ENCODE measurements around the gene SP3.

Gene SP3

DNA sequence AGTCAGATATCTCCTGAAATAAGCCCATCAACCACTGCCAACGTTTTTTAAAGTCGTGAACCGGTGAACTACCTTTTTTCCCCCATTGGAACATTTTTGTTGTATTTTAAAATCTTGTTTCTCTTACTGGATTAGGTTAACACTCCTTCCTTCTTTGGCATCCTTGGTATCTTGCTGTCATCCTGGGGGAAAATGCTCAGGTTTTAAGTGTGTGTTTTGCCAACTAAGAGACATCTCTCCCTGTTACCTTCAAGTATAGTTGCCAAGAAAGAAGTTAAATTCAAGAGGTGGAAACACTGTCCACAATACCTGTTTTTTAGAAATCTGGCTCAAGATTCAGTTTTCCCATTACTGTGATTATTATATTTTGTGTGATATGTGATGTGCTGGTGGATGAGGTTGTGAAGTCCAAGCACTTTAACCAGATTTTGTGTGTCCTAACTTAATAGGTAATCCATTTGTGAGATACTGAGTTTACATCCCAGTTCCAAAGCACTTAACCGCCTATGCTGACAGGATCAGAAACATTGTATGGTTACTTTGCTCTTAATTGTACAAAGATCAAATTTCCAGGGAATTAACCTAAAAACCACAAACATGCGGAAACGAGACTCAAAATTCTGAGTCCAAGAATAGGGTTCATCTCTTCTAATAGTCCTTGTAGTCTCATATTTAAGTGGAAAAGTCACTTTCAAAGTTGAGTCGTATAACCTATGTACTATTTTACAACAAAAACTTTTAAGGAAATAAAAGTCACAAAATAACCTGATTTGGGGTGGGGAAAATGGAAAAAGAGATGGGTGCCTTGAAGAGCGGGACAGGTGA lies 1.3 kb upstream of the SP3 start:
- no peak for DNase-seq (ENCODE audit: low read depth, low spot score)
- no peaks in the 10 kb centered on the region for H3K4me1 ChIP-seq (ENCODE audit: insufficient read depth, insufficient read length)
- no peak for TF ChIP-seq YY1 (IDR thresholded peaks at IDR 0.05; ENCODE audit: insufficient read depth, insufficient read length)
- H3K9me3 ChIP-seq (ENCODE audit: insufficient read depth, low read length), result no peaks in the 10 kb centered on the region
- no peaks in the 10 kb centered on the region for H3K27me3 ChIP-seq (ENCODE audit: insufficient read depth, insufficient read length)
- H3K4me3 ChIP-seq (ENCODE audit: insufficient read length, low read depth), result peak overlapping the region; percentile 96
- peaks cover 6% of the 10 kb centered on the region for H3K36me3 ChIP-seq (ENCODE audit: insufficient read depth, insufficient read length, low read length)
- H3K9ac ChIP-seq (ENCODE audit: insufficient read length, low read depth), result peak overlapping the region; percentile 100

DNA sequence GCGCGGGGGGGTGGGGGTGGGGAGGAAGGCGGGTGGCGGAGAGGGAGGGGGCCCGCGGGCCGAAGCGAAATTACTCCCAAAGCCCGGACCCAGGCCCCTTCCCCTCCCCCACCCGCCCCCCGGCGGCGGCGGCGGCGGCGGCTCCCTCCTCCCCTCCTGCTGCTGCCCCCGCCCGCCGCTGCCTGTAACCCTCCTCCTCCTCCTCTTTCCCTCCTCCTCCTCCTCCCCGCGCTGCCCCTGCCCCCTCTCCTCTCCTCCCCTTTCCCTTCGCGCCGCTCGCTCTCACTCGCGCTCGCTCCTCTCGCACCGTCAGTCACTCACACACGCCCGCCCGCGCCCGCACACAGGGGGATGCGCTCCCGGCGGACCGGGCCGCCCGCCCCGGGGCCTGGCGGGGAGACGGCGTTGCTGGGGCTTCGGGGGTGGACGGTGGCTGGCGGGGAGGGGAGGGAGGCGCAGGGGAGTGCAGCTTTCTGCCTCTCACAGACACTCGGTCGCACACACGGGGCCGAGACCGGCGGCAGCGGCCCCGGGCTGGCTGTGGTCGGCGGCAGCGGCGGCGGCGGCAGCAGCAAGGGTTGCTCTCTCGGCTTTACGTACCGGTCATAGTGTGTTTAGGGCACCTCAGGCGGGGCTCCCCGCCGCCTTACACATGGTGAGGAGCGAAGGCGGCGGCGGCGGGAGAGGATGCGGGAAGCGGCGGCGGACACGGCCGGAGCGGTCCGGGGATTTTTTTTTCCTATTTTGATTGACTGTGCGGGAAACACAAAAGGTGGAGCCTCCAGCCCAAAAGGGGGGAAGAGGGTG lies 405 bp downstream of the SP3 start:
- no peaks in the 10 kb centered on the region for H3K27me3 ChIP-seq (ENCODE audit: insufficient read depth, insufficient read length)
- peak overlapping the region; percentile 96 for H3K4me3 ChIP-seq (ENCODE audit: insufficient read length, low read depth)
- H3K4me1 ChIP-seq (ENCODE audit: insufficient read depth, insufficient read length), result no peaks in the 10 kb centered on the region
- peak; percentile 55 for DNase-seq (ENCODE audit: low read depth, low spot score)
- peak overlapping the region; percentile 100 for H3K9ac ChIP-seq (ENCODE audit: insufficient read length, low read depth)
- peaks cover 9% of the 10 kb centered on the region for H3K36me3 ChIP-seq (ENCODE audit: insufficient read depth, insufficient read length, low read length)
- TF ChIP-seq ZNF274 (IDR thresholded peaks at IDR 0.05; ENCODE audit: low read depth, low read length) (no peak), SUZ12 (IDR thresholded peaks at IDR 0.05; ENCODE audit: extremely low read depth, insufficient read depth, insufficient read length) (no peak), YY1 (IDR thresholded peaks at IDR 0.05; ENCODE audit: insufficient read depth, insufficient read length) (no peak)
- H3K9me3 ChIP-seq (ENCODE audit: insufficient read depth, low read length), result no peaks in the 10 kb centered on the region

DNA sequence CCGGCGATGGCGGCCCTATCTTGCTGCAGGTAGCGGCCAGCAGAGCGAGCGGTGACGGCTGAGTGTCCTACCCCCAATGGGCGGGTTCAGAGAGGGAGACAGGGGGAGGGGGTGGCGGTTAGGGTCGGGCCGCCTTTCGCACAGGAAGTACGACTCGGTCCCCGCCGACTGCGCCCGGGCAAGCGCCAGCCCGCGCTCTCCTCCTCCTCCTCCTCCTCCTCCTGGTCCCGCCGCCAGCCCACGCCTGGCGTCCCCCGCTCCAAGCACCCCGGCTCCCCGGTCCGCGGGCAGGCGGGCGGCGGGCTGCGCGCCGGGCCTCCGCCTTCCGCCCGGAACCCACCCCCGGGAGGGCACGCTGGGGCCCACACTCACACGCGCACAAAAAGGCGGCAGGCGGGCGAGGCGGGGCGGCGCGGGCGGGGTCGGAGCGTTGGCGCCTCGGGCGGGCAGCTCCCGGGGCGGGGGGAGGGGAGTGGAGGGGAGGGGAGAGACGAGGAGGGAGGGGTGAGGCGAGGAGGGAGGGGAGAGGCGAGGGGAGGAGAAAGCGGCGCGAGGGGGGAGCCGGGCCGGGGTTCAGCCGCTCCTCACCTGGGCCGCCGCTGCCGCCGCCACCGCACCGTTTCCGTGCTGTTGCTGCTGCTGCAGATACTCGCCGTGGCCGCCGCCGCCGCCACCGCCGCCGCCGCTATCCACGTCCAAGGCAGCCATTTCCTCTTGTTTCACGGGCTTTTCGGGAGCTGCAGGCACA lies 1.2 kb downstream of the SP3 start:
- DNase-seq (ENCODE audit: low read depth, low spot score), result peak; percentile 81
- Histone ChIP-seq H3K36me3 (ENCODE audit: insufficient read depth, insufficient read length, low read length) (peaks cover 9% of the 10 kb centered on the region), H3K27me3 (ENCODE audit: insufficient read depth, insufficient read length) (no peaks in the 10 kb centered on the region), H3K4me1 (ENCODE audit: insufficient read depth, insufficient read length) (no peaks in the 10 kb centered on the region), H3K9me3 (ENCODE audit: insufficient read depth, low read length) (no peaks in the 10 kb centered on the region), H3K4me3 (ENCODE audit: insufficient read length, low read depth) (peak overlapping the region; percentile 66), H3K9ac (ENCODE audit: insufficient read length, low read depth) (peak overlapping the region; percentile 88)
- TF ChIP-seq ZNF274 (IDR thresholded peaks at IDR 0.05; ENCODE audit: low read depth, low read length) (no peak), SUZ12 (IDR thresholded peaks at IDR 0.05; ENCODE audit: extremely low read depth, insufficient read depth, insufficient read length) (no peak)

GRCh38 chr2:173963323-173963816 lies 1.8 kb downstream of the SP3 start:
- Histone ChIP-seq H3K36me3 (ENCODE audit: insufficient read depth, insufficient read length, low read length) (peaks cover 9% of the 10 kb centered on the region), H3K4me1 (ENCODE audit: insufficient read depth, insufficient read length) (no peaks in the 10 kb centered on the region), H3K9me3 (ENCODE audit: insufficient read depth, low read length) (no peaks in the 10 kb centered on the region), H3K27me3 (ENCODE audit: insufficient read depth, insufficient read length) (no peaks in the 10 kb centered on the region), H3K4me3 (ENCODE audit: insufficient read length, low read depth) (peak overlapping the region; percentile 66), H3K9ac (ENCODE audit: insufficient read length, low read depth) (peak overlapping the region; percentile 88)
- no peak for DNase-seq (ENCODE audit: low read depth, low spot score)
- TF ChIP-seq YY1 (IDR thresholded peaks at IDR 0.05; ENCODE audit: insufficient read depth, insufficient read length), result peak; percentile 14
- TF ChIP-seq SUZ12 (IDR thresholded peaks at IDR 0.05; ENCODE audit: extremely low read depth, insufficient read depth, insufficient read length), result no peak

GRCh38 chr2:173962583-173963110 lies 2.5 kb downstream of the SP3 start:
- no peak for DNase-seq (ENCODE audit: low read depth, low spot score)

DNA sequence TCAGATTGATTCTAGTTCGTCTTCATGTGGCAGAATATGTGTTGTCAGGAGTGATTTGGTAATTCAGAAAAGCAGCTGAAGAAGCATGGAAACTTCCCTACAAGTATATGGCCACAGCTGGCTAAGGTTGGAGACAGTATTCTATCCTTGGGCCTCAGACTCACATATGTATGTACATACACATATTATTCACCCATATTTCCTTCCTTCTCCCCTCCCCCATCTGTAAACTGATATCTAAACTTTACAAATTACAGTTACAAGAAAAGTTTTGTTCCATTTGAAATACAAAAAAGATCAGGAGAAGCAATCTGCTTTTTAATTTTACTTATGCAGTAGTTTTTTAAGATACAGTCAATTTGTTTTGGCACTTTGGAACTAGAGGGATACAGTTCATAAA lies 3.1 kb downstream of the SP3 start:
- no peak for DNase-seq (ENCODE audit: low read depth, low spot score)
- Histone ChIP-seq H3K27me3 (ENCODE audit: insufficient read depth, insufficient read length) (no peaks in the 10 kb centered on the region), H3K4me1 (ENCODE audit: insufficient read depth, insufficient read length) (no peaks in the 10 kb centered on the region), H3K9ac (ENCODE audit: insufficient read length, low read depth) (peak overlapping the region; percentile 88), H3K4me3 (ENCODE audit: insufficient read length, low read depth) (peak overlapping the region; percentile 66), H3K36me3 (ENCODE audit: insufficient read depth, insufficient read length, low read length) (peaks cover 9% of the 10 kb centered on the region), H3K9me3 (ENCODE audit: insufficient read depth, low read length) (no peaks in the 10 kb centered on the region)
- TF ChIP-seq ZNF274 (IDR thresholded peaks at IDR 0.05; ENCODE audit: low read depth, low read length), result no peak
- TF ChIP-seq SUZ12 (IDR thresholded peaks at IDR 0.05; ENCODE audit: extremely low read depth, insufficient read depth, insufficient read length), result no peak
- TF ChIP-seq YY1 (IDR thresholded peaks at IDR 0.05; ENCODE audit: insufficient read depth, insufficient read length), result no peak

More at GRCh38 chr2:173962583-173963110, 2.5 kb downstream of the SP3 start:
- Histone ChIP-seq H3K27me3 (ENCODE audit: insufficient read depth, insufficient read length) (no peaks in the 10 kb centered on the region), H3K4me3 (ENCODE audit: insufficient read length, low read depth) (peak overlapping the region; percentile 66), H3K9me3 (ENCODE audit: insufficient read depth, low read length) (no peaks in the 10 kb centered on the region), H3K36me3 (ENCODE audit: insufficient read depth, insufficient read length, low read length) (peaks cover 9% of the 10 kb centered on the region), H3K9ac (ENCODE audit: insufficient read length, low read depth) (peak overlapping the region; percentile 88), H3K4me1 (ENCODE audit: insufficient read depth, insufficient read length) (no peaks in the 10 kb centered on the region)
- TF ChIP-seq ZNF274 (IDR thresholded peaks at IDR 0.05; ENCODE audit: low read depth, low read length), result no peak

DNA sequence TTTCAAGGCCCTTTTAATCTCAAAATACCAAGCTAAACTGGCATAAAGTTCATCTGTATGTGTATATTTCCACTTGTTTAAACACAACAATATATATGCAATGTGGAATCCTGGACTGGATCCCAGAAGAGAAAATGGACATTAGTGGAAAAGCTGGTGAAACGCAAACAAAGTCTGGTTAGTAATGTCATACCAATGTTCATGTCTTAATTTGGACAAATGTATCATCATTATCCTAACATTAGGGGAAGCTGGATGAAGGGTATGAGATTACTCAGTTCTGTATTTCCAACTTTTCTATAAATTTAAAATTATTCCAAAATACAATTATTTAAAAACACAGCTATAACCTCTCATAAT lies 3.8 kb downstream of the SP3 start:
- no peak overlapping the region for H3K4me3 ChIP-seq (ENCODE audit: insufficient read length, low read depth)
- no peaks in the 10 kb centered on the region for H3K9me3 ChIP-seq (ENCODE audit: insufficient read depth, low read length)
- peaks cover 15% of the 10 kb centered on the region for H3K36me3 ChIP-seq (ENCODE audit: insufficient read depth, insufficient read length, low read length)
- H3K27me3 ChIP-seq (ENCODE audit: insufficient read depth, insufficient read length), result no peaks in the 10 kb centered on the region
- no peak for TF ChIP-seq YY1 (IDR thresholded peaks at IDR 0.05; ENCODE audit: insufficient read depth, insufficient read length)
- H3K9ac ChIP-seq (ENCODE audit: insufficient read length, low read depth), result no peak overlapping the region
- H3K4me1 ChIP-seq (ENCODE audit: insufficient read depth, insufficient read length), result no peaks in the 10 kb centered on the region
- no peak for DNase-seq (ENCODE audit: low read depth, low spot score)
